Ramos (cell line): ENCODE data around the gene CELF1.

Experiments used
- in situ Hi-C: fragments of 300-500 bp; cut with MboI; formaldehyde crosslinking; loops from one replicate; pipeline ENCODE4 v1.14.3; 2022; ENCODE audit warnings: low sequenced_read_pairs; ENCODE audit not compliant: unreplicated experiment

Gene CELF1

GRCh38 chr11:47495011-47495855 lies 57.7 kb downstream of the CELF1 start:
- in situ Hi-C loops: no loop called here

GRCh38 chr11:47489395-47489755 lies 63.6 kb downstream of the CELF1 start:
- in situ Hi-C loops: no loop called here

- in situ Hi-C loops: no loop called here
Observed at GRCh38 chr11:47488674-47489394, 64.1 kb downstream of the CELF1 start.

- in situ Hi-C loops: no loop called here
Observed at GRCh38 chr11:47488111-47488510, 64.8 kb downstream of the CELF1 start.

- in situ Hi-C loops: no loop called here
Observed at GRCh38 chr11:47487421-47487820, 65.5 kb downstream of the CELF1 start.

GRCh38 chr11:47485107-47485506 lies 67.8 kb downstream of the CELF1 start:
- in situ Hi-C loops: no loop called here

GRCh38 chr11:47483457-47483856 lies 69.5 kb downstream of the CELF1 start:
- in situ Hi-C loops: no loop called here

- in situ Hi-C loops: no loop called here
Observed at GRCh38 chr11:47480762-47481161, 72.2 kb downstream of the CELF1 start.

- in situ Hi-C loops: no loop called here
Observed at GRCh38 chr11:47478651-47479329, 74.1 kb downstream of the CELF1 start.

GRCh38 chr11:47477753-47478152 lies 75.2 kb downstream of the CELF1 start:
- in situ Hi-C loops: no loop called here

GRCh38 chr11:47477323-47477722 lies 75.6 kb downstream of the CELF1 start:
- in situ Hi-C loops: no loop called here

GRCh38 chr11:47470671-47471070 lies 82.3 kb downstream of the CELF1 start:
- in situ Hi-C loops: no loop called here

- in situ Hi-C loops: no loop called here
Observed at GRCh38 chr11:47469361-47470179, 83.4 kb downstream of the CELF1 start.

- in situ Hi-C loops: no loop called here
Observed at GRCh38 chr11:47468598-47469214, 84.2 kb downstream of the CELF1 start.

GRCh38 chr11:47467357-47467756 lies 85.6 kb downstream of the CELF1 start:
- in situ Hi-C loops: no loop called here

- in situ Hi-C loops: no loop called here
Observed at GRCh38 chr11:47466701-47467250, 86.2 kb downstream of the CELF1 start.

GRCh38 chr11:47466201-47466600 lies 86.7 kb downstream of the CELF1 start:
- in situ Hi-C loops: no loop called here

GRCh38 chr11:47464483-47464882 lies 88.4 kb downstream of the CELF1 start:
- in situ Hi-C loops: no loop called here

GRCh38 chr11:47461876-47462275 lies 91.1 kb downstream of the CELF1 start:
- in situ Hi-C loops: no loop called here
